Astrocyte of the cerebellum (primary cell): ENCODE data around the gene MRPL37.

Experiments used
- DNase-seq: peaks from one replicate; pipeline ENCODE4 v3.0.0-alpha.2; 2011; ENCODE audit warnings: low read depth
- H3K4me3 ChIP-seq: 2 replicates; pipeline ENCODE4 v1.5.1; 2011; ENCODE audit warnings: mild to moderate bottlenecking, low read depth, low read length, moderate library complexity
- CTCF ChIP-seq: IDR thresholded peaks from 2 replicates; pipeline ENCODE4 v1.5.1; 2012; ENCODE audit warnings: low read length, low read depth, moderate library complexity, mild to moderate bottlenecking; ENCODE audit errors: missing control alignments
- in situ Hi-C: cut with HindIII; loops from 2 replicates; pipeline ENCODE4 v1.10.0; 2017; ENCODE audit warnings: low sequenced_read_pairs

The MRPL37 gene

GRCh38 chr1:54199765-54200518 is at the start of gene MRPL37, which contains the start of gene CYB5RL:
Gene MRPL37, plus strand, starts transcription at chr1:54200167. Its CDS starts 77 bp downstream, at chr1:54200244.
Gene CYB5RL, minus strand, starts transcription at chr1:54200030. Its CDS starts 4,414 bp downstream, at chr1:54195616.
- peak; percentile 96 for DNase-seq
- in situ Hi-C loops, result no loop called here
- peak within 1 kb of the TSS; percentile 96 for H3K4me3 ChIP-seq
- no peak for TF ChIP-seq CTCF

- no peak for TF ChIP-seq CTCF
- in situ Hi-C loops, result no loop called here
- H3K4me3 ChIP-seq, result no peak overlapping the region
- DNase-seq, result no peak
Observed at GRCh38 chr1:54151013-54151412, 49.0 kb upstream of the MRPL37 start.

- no peak for TF ChIP-seq CTCF
- DNase-seq, result no peak
- no peak within 1 kb of the TSS for H3K4me3 ChIP-seq
- in situ Hi-C loops, result no loop called here
Observed at GRCh38 chr1:54152696-54153095, 47.3 kb upstream of the MRPL37 start, which contains the start of gene CDCP2. Gene CDCP2, minus strand, starts transcription at chr1:54153000. Its CDS starts 78 bp downstream, at chr1:54152922.

GRCh38 chr1:54153535-54154439 is 46.2 kb upstream of the MRPL37 start:
- no peak overlapping the region for H3K4me3 ChIP-seq
- in situ Hi-C loops, result no loop called here
- no peak for TF ChIP-seq CTCF
- DNase-seq, result peak; percentile 40

- H3K4me3 ChIP-seq, result no peak overlapping the region
- no peak for TF ChIP-seq CTCF
- DNase-seq, result no peak
- in situ Hi-C loops, result no loop called here
Observed at GRCh38 chr1:54156201-54156600, 43.8 kb upstream of the MRPL37 start.

GRCh38 chr1:54156986-54157385 is 43.0 kb upstream of the MRPL37 start:
- DNase-seq, result no peak
- no peak for TF ChIP-seq CTCF
- in situ Hi-C loops, result no loop called here
- H3K4me3 ChIP-seq, result no peak overlapping the region
